Stimulated activated CD4-positive, alpha-beta T cell treated with anti-CD3 and anti-CD28 coated beads, Interleukin-4, amount 100 ng/mL, for 48 hours (primary cell): ENCODE measurements around the gene CDKN2D.
"Not testable (repeated sequence)": the region's sequence is repeated elsewhere in the genome, so short reads cannot be mapped to it uniquely, and the experiment has no call there.

Source experiments
- DNase-seq, 2 donors: peaks; one replicate each; pipeline ENCODE4 v3.0.0-alpha.2; 2020; ENCODE audit warnings: low read depth in 2 of 2

CDKN2D gene

DNA sequence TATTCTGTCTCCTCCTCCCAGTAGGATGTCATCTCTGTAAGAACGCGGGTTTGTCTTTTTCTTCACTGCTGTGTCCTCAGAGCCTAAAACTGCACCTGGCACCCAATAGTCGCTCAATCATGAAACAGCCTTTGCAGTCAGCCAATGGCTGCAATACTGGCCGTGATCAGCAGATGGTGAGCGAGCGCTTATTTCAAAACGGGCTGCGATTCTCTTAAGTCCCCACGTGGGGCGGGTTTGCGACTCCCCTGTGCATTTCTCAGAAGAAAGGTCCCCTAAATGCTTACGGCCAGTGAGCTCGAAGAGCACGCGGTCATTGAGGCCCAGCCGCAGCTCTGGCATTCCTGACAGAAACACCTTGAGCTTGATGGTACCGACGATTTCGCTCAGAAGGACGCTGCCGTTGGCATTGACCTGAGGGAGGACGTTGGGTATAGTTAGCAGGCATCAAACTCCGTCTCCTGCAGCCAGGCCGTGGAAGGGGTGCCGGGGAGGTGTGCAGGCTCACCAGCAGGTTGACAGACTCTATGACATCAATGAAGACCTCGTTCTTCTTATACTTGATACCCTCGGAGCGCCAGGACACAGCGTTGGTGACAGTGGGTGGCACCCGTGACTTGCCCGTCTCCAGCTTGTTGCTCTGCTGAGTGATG lies 12.3 kb upstream of the CDKN2D start:
- peak; percentile 87 to 88 for DNase-seq

- no peak for DNase-seq
These were observed 9.2 kb upstream of the CDKN2D start for GRCh38 chr19:10577951-10578350.

DNA sequence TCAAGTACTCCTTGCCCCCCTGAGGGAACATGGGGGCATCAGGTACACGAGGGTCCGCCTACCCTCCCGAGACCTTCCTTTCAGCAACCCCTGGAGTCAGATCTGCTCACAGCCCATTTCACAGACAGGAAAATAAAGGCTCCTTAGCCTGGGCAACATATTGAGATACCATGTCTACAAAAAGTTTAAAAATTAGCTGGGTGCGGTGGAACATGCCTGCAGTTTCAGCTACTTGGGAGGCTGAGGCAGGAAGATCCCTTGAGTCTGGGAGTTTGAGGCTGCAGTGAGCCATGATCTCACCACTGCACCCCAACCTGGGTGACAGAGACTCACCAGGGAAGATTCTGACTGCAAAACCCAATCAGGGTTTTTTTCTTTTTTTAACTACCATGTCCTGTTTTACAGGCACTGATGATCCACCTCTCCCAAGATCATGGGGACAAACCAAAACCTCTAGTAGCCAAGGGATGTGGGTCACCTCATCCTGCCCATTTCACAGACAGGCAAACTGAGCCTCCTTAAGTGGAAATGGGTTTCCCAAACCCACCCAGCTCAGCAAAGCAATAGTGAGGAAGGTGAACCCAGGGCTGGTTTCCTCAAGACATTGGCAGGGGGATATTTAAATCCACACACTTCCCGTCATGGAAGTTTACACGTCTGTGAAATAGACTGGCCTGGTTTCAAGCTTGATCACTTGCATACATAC lies 6.4 kb upstream of the CDKN2D start:
- no peak for DNase-seq

GRCh38 chr19:10574462-10574861 lies 5.7 kb upstream of the CDKN2D start:
- DNase-seq = no peak

DNA sequence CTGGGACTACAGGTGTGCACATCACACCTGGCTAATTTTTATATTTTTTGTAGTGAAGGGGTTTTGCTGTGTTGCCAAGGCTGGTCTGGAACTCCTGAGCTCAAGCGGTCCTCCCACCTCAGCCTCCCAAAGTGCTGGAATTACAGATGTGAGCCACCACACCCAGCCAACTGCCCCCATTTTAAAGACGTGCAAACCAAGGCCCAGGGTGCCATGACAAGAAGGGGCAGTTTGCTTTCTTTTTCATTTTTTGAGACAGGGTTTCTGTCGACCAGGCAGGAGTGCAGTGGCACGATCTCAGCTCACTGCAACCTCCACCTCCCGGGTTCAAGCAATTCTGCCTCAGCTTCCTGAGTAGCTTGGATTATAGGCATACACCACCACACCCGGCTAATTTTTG lies 5.0 kb upstream of the CDKN2D start:
- not testable (repeated sequence) for DNase-seq

DNA sequence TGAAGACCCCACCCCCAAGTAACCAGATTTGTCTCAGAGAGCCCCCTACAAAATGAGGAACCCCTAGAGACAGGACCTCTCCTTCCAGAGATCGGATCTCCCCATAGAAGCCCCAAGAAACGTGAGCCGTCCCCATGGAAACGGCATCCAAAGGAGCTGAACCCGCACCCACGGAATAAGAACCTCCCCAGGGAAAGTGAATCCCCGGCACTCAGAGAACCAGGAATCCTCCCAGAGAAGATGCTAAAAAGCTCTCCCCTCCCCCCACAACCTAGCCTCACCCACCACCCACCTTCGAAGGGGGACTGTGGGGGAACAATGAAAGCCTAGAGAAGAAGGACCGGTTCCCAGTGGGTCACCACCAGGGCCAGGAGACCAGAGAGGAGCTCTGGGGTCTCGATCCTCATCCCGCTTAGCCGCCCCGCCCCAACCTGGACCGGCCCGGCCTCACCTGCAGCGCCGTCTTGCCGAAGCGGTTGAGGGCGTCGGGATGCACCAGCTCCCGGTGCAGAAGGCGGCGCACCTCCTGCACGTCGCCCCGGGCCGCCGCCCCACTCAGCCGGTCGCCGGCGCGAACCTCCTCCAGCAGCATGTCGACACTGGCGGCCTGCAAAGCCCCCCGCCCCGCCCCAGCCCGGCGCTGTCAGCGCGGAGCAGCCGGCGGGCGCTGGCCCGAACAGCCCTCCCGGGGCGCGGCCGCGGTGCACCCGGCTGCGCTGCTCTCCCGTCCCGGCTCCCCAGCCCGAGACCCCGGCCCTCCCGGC lies 535 bp downstream of the CDKN2D start:
- peak; percentile 49 to 50 for DNase-seq

GRCh38 chr19:10567656-10568055 lies 1.1 kb downstream of the CDKN2D start:
- no peak for DNase-seq

- peak; percentile 39 to 46 for DNase-seq
These were observed 1.9 kb downstream of the CDKN2D start for GRCh38 chr19:10566658-10567410.

- no peak for DNase-seq
These were observed 2.4 kb downstream of the CDKN2D start for GRCh38 chr19:10566408-10566657.

GRCh38 chr19:10565567-10566407 lies 3.0 kb downstream of the CDKN2D start, which contains the start of gene KRI1:
TSS of gene KRI1 (minus strand) at chr19:10566010. CDS start at chr19:10565999, 11 bp downstream.
- DNase-seq = peak; percentile 98

GRCh38 chr19:10565028-10565566 lies 3.7 kb downstream of the CDKN2D start:
- DNase-seq = peak; percentile 44 to 54

DNA sequence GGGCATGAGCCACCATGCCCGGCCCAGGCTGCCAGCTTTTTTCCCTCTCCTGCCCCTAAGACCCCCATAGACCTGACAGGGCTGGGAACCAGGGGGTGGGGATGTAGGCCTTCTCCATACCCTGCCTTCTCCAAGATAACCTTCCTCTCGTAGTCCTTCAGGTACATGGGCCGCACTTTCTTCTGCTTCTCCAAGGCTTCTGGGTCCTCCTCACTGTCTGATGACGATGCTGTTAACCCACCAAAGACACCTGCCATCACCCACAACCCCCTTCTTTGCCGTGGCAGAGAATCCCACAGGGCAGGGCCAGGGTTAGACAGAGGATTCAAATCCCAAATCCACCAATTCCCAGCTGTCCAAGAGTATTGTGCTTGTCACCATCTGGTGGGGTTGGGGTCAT lies 6.2 kb downstream of the CDKN2D start:
- no peak for DNase-seq

GRCh38 chr19:10560154-10560553 lies 8.6 kb downstream of the CDKN2D start:
- DNase-seq = no peak

- DNase-seq = no peak
These were observed 11.1 kb downstream of the CDKN2D start for GRCh38 chr19:10557603-10558197.

- no peak for DNase-seq
These were observed 13.2 kb downstream of the CDKN2D start for GRCh38 chr19:10555610-10555973.

DNA sequence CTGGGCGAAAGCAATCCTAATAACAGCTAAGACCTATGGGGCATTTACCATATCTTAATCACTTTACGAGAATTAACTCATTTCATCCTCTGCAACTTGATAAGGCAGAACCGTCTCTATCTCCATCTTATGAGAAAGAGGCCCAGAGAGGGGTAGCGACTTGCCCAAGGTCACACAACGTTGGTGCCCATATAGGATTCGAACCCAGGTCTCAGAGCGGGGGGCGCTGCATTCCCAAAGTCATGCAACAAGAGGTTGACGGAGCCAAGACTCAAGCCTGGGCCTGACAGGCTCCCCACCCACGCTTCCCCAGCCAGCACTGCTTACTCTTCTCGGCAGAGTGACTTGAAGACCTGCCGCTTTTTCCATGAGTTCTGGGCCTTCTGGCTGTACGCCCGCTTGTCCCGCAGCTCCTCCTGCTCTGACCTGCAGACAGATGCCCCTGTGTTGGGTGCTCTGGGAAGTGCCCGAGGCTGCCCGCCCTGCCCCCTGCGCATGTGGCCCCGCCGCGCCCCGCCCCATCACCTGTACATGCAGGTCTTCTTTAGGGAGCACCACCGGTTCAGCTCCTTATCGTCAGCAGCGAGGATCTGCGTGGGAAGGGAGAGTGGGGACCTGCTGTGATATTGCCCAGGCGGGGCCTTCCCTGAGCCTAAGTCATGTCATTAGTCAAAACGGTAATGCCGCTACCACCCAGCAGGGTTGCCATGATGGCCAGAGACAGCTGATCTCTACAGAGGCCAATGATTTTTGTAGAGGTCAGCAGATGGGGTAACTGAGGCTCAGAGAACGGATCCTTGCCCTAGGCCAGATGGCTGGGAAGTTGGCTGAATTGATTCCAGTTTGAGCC lies 13.8 kb downstream of the CDKN2D start:
- no peak for DNase-seq

GRCh38 chr19:10553943-10554381 lies 14.8 kb downstream of the CDKN2D start:
- DNase-seq = no peak

DNA sequence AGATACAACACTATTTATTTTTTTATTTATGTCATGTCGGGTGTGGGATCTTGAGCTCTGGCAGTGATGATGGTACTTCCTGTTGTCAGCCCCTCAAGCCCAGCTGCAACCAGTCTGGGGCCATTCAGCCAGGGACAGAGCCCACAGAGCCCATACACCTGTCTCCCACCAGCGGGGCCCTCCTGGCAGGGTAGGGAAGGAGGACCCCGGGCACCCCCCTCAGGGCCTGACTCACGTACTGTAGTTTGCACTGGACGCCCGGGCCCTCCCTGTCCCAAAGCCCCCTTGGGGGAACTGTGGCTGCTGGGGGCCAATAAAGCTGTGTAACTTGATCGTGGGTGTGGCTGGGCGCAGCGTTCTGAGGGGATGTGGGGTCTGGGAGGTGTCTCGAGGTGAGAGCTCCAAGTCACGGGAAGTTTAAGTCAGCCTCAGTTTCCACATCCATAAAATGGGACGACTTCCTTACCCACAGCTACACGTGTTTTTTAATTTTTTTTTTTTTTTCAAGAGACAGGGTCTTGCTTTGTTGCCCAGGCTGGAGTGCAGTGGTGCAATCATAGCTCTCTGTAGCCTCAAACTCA lies 15.6 kb downstream of the CDKN2D start:
- no peak for DNase-seq

DNA sequence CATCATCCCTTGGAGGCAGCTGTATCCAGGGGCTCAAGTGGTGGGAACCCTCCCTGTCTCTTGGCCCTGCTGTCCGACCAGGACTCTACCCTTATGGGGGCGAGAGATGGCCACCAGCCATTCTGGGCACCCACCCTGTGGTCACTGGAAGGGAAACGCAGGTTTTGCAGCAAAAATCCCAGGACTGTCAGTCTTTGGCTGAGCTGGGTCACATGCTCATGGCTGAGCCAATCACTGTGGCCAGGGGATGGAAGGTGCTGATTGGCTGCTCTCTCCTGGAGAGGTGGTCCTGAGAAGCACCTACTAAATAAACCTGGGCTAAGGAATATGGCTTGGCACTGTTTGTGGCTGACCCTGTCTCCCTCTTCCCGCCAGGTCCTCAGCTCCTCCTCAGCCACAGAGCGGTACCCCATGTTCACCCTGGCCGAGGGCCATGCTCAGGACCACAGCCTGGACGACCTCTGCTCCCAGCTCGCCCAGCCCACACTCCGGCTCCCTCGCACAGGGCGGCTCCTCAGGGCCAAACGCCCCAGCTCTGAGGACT lies 16.2 kb downstream of the CDKN2D start:
- no peak for DNase-seq
